Fibroblast of pulmonary artery (primary cell): Measurements from ENCODE around the gene ANKRD40.
"Not testable (repeated sequence)": the region's sequence is repeated elsewhere in the genome, so short reads cannot be mapped to it uniquely, and the experiment has no call there.

Source experiments
- DNase-seq: peaks from one replicate; pipeline ENCODE4 v3.0.0-alpha.2; 2010; ENCODE audit warnings: low read depth
- H3K4me3 ChIP-seq: replicated peaks from 2 replicates; pipeline ENCODE4 v1.5.1; 2011; ENCODE audit warnings: low read depth, mild to moderate bottlenecking, control low read depth, low read length, moderate library complexity
- TF ChIP-seq, protein P1 (sequence below): IDR thresholded peaks from 2 replicates; pipeline ENCODE4 v1.5.1; 2011; ENCODE audit warnings: mild to moderate bottlenecking, control low read depth, low read length, inconsistent platforms; ENCODE audit errors: missing control alignments

The ANKRD40 gene

DNA sequence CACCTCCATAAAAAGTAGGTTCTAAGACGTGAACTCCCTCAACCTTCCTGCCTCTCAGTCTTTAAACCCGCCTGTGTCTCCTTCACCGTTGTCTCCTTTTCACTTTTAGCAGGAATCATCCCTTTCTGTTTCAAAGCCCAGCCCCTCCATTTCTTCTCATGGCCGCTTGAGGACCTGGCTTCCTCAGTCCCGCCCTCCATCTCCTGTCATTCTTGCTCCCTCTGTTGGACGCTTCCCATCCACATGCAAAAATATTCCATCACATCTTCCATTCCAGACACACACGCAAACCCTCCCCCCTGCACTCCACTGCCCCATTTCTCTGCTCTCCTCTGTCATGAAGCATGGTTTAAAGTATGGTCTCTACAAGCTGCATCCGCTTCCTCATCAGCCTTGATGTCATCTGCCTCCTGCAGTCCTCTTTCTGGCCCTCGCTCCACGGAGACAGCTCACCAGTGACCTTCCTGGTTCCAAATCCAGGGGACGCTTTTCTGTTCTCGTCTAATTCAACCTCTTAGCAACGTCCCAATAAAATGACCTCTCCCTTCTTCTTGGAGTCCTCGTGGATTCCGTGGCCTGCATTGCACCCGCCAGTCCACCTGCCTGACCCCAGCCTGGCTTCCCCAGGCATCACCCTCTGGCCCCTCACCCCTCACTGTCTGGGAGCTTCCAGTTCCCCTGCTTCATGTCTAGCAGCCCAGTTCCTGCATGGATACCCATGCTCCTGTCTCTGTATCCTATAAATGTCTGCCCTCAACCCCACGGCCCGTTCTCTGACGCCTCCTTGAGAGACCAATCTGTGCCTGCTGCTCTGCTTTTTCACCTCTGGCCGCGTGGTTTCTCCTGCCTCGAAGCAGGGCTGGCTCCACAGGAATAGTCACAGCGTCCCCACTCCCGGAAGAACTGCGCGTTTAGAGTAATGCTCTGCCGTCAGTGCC is 26.2 kb downstream of the ANKRD40 start:
- TF ChIP-seq, protein P1, sequence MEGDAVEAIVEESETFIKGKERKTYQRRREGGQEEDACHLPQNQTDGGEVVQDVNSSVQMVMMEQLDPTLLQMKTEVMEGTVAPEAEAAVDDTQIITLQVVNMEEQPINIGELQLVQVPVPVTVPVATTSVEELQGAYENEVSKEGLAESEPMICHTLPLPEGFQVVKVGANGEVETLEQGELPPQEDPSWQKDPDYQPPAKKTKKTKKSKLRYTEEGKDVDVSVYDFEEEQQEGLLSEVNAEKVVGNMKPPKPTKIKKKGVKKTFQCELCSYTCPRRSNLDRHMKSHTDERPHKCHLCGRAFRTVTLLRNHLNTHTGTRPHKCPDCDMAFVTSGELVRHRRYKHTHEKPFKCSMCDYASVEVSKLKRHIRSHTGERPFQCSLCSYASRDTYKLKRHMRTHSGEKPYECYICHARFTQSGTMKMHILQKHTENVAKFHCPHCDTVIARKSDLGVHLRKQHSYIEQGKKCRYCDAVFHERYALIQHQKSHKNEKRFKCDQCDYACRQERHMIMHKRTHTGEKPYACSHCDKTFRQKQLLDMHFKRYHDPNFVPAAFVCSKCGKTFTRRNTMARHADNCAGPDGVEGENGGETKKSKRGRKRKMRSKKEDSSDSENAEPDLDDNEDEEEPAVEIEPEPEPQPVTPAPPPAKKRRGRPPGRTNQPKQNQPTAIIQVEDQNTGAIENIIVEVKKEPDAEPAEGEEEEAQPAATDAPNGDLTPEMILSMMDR = peak; percentile 80
- peak; percentile 87 for DNase-seq

DNA sequence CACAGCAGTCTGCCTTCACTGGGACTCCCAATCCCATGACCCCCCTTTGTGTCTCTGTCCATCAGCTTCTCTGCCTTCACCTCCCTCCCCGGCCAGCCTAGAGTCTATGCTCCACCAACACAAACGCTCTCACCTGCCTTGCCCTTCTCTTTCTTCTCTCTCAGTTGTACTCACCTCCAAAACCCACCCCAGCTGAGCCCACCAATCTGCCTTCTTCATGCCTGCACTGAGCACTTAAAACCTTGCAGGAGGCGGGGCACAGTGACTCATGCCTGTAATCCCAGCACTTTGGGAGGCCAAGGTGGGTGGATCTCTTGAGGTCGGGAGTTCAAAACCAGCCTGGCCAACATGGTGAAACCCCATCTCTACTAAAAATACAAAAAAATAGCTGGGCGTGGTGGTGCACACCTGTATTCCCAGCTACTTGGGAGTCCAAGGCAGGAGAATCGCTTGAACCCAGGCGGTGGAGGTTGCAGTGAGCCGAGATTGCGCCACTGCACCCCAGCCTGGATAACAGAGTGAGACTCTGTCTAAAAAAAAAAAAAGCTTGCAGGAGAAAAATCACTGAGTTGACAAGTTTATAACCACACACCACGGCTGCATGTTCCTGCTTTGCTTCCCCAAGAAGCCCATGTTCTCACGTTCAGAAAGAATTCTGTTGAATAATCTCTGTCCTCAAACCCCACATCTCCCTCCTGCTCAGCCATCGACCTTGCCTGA is 27.0 kb downstream of the ANKRD40 start:
- not testable (repeated sequence) for DNase-seq, H3K4me3 ChIP-seq

More for the DNA sequence above, 26.2 kb downstream of the ANKRD40 start:
- H3K4me3 ChIP-seq = no peak overlapping the region

DNA sequence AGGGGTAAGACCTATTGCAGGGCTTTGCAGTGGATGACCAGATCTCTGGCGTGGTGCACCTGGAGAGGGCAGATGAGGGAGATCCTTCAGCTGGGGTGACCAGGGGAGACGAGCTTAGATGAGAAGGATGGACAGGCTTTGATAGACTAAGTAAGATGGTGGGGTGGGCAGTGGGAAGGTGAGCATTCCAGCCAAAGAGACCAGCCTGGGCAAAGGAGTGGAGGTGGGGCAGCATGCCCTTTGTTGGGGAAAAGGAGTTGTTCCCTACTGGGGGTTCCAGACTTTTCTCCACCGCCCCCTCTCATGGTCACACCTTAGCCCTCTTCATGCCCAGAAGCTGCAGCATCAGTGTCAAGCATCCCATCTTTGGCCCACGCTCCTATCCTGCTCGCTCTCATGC is 27.6 kb downstream of the ANKRD40 start:
- no peak overlapping the region for H3K4me3 ChIP-seq
- TF ChIP-seq, protein P1 = no peak
- DNase-seq = no peak

DNA sequence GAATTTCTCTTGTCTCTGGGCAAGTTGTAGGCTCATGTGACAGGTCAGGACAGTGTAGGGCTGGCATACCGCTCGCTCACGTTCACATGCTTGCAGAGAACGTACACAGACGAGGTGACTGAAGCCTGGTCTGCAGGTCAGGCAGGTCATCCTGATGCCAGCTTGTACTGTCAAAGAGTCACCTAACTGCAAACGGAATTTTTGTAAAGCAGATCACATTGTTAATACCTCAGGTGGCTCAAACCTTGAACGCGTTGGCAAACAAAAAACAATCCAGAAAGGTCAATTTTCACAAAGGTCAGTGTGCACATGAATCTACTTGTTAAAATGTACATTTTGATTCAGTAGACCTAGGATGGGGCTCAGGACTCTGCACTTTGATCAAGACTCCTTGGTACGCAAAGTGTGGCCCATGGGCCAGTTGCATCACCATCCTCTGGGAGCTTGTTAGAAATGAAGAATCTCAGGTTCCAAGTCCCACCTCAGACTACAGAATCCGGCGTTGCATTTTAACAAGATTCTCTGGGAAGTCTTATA is 28.6 kb downstream of the ANKRD40 start:
- DNase-seq = no peak
- TF ChIP-seq, protein P1 = no peak

DNA sequence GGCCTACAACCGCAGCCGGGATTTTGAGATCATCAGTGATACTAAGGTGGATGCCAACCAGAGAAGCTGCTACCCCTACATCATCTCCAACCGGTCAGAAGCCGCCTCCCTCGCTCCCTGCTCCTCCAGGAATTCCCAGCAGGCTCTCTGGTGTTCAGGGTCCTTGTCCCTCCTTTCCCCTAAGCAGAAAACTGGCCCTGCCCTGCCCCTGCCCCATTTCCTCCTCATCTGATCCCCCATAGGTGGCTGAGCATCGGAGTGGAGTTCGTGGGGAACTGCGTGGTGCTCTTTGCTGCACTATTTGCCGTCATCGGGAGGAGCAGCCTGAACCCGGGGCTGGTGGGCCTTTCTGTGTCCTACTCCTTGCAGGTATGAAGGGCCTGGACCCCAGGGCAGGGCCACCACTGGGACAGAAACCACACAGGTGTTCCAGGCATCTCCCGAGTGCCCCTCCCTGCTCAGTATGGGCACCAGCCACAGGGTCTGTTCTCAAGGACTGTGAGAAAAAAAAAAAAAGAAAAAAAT is 29.8 kb downstream of the ANKRD40 start:
- H3K4me3 ChIP-seq = no peak overlapping the region
- DNase-seq = no peak
- TF ChIP-seq, protein P1 = no peak

More for the DNA sequence above, 28.6 kb downstream of the ANKRD40 start:
- no peak overlapping the region for H3K4me3 ChIP-seq

DNA sequence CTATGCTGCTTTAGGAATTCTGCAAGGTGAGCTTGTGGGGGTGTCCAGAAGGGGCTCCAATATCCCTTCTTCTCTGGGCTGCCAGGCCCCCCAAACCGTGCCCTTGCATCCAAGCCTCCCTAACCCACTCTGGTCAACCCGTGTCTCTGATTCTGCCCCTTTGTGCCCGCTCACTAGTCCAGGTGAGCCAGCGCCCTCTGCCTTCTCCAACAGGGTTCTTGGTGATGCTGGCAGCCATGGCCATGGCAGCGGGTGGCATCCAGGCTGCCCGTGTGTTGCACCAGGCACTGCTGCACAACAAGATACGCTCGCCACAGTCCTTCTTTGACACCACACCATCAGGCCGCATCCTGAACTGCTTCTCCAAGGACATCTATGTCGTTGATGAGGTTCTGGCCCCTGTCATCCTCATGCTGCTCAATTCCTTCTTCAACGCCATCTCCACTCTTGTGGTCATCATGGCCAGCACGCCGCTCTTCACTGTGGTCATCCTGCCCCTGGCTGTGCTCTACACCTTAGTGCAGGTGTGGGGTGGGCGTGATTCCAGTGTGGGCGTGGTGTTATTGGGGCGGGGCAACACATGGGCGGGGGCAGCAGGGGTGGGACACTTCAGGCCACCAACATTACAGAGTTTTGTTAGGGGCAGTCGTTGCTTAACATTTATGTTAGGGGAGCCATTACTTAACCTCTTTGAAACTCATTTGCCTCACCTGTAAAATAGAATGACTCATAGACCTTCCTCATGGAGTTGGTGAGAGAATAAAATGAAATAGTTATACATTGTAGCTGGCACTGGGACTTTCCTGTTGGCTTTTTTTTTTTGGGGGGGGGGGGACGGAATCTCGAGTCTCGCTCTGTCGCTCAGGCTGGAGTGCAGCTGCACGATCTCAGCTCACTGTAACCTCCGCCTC is 31.4 kb downstream of the ANKRD40 start:
- DNase-seq = no peak
- TF ChIP-seq, protein P1 = no peak

More for the DNA sequence above, 31.4 kb downstream of the ANKRD40 start:
- no peak overlapping the region for H3K4me3 ChIP-seq
